NCI-H526 (cell line): Measurements from ENCODE around the gene KLHDC9.
A peak's percentile ranks its signal among the peaks of the same experiment; 100 is the strongest.

Experiments
- DNase-seq, 2 experiments: peaks; one replicate each; lab custom pipeline; 2025; lab: John Stamatoyannopoulos, UW

KLHDC9 gene

GRCh38 chr1:161131523-161132409, 33.6 kb downstream of the KLHDC9 start:
- DNase-seq: peak in 1 of 2 experiments; percentile 43

GRCh38 chr1:161132410-161133219, 34.5 kb downstream of the KLHDC9 start, which contains the start of gene DEDD:
Gene DEDD, minus strand, starts transcription at chr1:161132667. Its CDS starts 8,205 bp downstream, at chr1:161124462.
- peak; percentile 98 to 99 for DNase-seq

- DNase-seq: peak in 1 of 2 experiments; percentile 67
These were observed 35.1 kb downstream of the KLHDC9 start for GRCh38 chr1:161133220-161133740.

DNA sequence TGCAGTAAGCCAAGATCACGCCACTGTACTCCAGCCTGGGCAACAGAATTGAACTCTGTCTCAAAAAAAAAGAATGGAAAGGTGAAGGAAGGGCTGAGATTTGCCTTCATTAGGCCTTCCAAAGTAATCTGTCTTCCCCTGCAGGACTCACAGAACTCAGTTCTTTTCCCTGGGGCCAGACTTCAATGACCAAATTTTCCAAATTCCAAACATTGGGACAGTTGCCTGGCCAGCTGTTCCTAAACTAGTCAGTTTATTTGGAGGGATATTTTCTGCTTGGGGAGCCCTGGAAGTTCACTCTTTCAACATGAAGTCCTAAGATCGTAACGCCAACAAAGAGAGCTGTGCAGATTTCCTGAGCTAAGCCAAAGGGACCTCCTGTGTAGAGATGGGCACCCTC, 39.7 kb downstream of the KLHDC9 start:
- DNase-seq: no peak

GRCh38 chr1:161138431-161138830, 40.3 kb downstream of the KLHDC9 start:
- DNase-seq: no peak

- peak; percentile 37 to 77 for DNase-seq
These were observed 41.6 kb downstream of the KLHDC9 start for GRCh38 chr1:161139766-161140165.

DNA sequence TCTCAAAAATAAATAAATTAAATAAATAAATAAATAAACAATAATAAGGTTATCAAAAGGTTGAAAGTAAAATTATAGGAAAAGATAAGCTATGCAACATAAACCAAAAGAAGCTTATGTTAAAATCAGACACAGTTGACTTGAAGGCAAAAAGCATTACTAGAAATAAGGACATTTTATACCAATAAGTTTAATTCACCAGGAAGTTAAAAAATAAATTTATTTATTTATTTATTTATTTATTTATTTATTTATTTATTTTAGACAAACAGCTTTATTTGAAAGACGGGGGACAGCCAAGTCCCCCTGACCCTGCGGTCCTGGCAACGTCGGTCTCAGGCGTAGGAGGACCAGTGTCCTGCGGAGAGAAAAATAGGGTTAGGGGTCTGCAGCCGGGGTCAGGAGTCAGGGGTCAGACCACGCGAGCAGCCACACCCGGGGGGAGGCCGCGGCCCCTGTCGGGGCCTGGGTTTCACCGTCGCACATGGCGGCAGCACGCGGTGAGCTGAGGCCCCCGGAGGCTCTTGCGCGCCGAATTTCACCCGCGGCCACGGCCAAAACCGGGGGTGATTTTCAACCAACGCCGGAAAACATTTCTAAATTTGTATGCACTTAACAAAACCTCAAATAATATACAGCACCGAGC, 42.7 kb downstream of the KLHDC9 start:
- no peak for DNase-seq

DNA sequence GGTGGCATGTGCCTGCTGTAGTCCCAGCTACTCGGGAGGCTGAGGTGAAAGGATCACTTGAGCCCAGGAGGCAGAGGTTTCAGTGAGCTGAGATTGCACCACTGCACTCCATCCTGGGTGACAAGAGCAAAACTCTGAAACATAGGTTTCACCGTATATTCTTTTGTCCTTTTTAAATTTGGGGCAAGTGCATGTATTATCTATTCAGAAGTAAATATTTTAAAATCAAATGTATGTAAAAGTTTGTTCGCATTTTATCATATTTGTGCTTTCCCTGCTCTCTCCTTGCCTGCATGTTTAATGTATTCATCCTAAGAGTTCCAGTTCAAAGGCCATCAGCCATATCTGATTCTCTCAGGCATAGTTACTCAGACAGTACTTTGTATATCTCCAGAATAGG, 47.7 kb downstream of the KLHDC9 start:
- no peak for DNase-seq
